Testis (tissue), 3 donors: ENCODE data around the gene EFEMP1. TPM values are rescaled to one million over a fixed set of nuclear protein-coding genes. Genes with fewer than 3 reads are reported as not detected.

ENCODE experiments used
- DNase-seq: peaks from one replicate; pipeline ENCODE4 v3.0.0-alpha.2; 2019
- H3K27ac ChIP-seq, 2 donors: fragments of 200-600 bp; sonication (generic); one replicate each; pipeline ENCODE4 v1.5.1; 2019
- H3K27me3 ChIP-seq: fragments of 200-600 bp; sonication (generic); one replicate; pipeline ENCODE4 v1.5.1; 2019
- H3K36me3 ChIP-seq: fragments of 200-600 bp; sonication (generic); one replicate; pipeline ENCODE4 v1.5.1; 2017; ENCODE audit warnings: low read depth; ENCODE audit errors: missing control alignments
- H3K4me1 ChIP-seq: fragments of 200-600 bp; sonication (generic); one replicate; pipeline ENCODE4 v1.5.1; 2019
- H3K4me3 ChIP-seq, 2 donors: fragments of 200-600 bp; sonication (generic); one replicate each; pipeline ENCODE4 v1.5.1; 2017 to 2019
- H3K9me3 ChIP-seq: fragments of 200-600 bp; sonication (generic); one replicate; pipeline ENCODE4 v1.5.1; 2017
- POLR2A ChIP-seq: fragments of 450-650 bp; IDR thresholded peaks from one replicate; pipeline ENCODE4 v1.6.1; 2017; ENCODE audit warnings: antibody characterized with exemption, mild to moderate bottlenecking, moderate library complexity
- WGBS, 2 donors: methylation state at CpG; one replicate each; pipeline ENCODE4 v1.1.5; 2018; 5-methylcytosine and 5-hydroxymethylcytosine counted together
- intact Hi-C: fragments of 100-400 bp; cut with DNase I; formaldehyde crosslinking; loops from one replicate; pipeline ENCODE4 v1.15.1; 2023; ENCODE audit warnings: low total_unique reads
- polyA plus RNA-seq: library from polyadenylated mRNA; stranded (reverse); fragments of 350-450 nt; fragmentation: Illumina TruSeq; extraction: RNeasy Lipid Tissue Mini Kit (QIAGEN cat#74804); gene quantifications from one replicate; pipeline ENCODE4 v1.2.3, GENCODE V29; 2014; ENCODE audit warnings: low read depth, low replicate concordance; ENCODE audit not compliant: insufficient read depth
- total RNA-seq, 2 donors: library from RNA; depleted of rRNA; stranded (reverse); fragments of >200 nt; gene quantifications; one replicate each; pipeline ENCODE4 v1.2.3, GENCODE V29; 2016
- TF ChIP-seq, protein P1 (sequence below), 3 experiments: fragments of 450-650 bp in 2 of 3; fragments of 200-600 bp in 1 of 3; sonication (generic) in 1 of 3; IDR thresholded peaks; one replicate each; pipeline ENCODE4 v1.5.1; 2016 to 2019; ENCODE audit warnings: antibody characterized with exemption in 3 of 3, mild to moderate bottlenecking in 2 of 3, moderate library complexity in 1 of 3

Gene EFEMP1
- total and polyA plus RNA-seq, 3 donors from 2014 or later: 2.4 to 74.0 (median 8.6) TPM

GRCh38 chr2:55957142-55957541 is 33.6 kb upstream of the EFEMP1 start:
- TF ChIP-seq POLR2A: no peak
- TF ChIP-seq, protein P1, sequence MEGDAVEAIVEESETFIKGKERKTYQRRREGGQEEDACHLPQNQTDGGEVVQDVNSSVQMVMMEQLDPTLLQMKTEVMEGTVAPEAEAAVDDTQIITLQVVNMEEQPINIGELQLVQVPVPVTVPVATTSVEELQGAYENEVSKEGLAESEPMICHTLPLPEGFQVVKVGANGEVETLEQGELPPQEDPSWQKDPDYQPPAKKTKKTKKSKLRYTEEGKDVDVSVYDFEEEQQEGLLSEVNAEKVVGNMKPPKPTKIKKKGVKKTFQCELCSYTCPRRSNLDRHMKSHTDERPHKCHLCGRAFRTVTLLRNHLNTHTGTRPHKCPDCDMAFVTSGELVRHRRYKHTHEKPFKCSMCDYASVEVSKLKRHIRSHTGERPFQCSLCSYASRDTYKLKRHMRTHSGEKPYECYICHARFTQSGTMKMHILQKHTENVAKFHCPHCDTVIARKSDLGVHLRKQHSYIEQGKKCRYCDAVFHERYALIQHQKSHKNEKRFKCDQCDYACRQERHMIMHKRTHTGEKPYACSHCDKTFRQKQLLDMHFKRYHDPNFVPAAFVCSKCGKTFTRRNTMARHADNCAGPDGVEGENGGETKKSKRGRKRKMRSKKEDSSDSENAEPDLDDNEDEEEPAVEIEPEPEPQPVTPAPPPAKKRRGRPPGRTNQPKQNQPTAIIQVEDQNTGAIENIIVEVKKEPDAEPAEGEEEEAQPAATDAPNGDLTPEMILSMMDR (IDR thresholded peaks at IDR 0.05): no peak
- Histone ChIP-seq H3K36me3 (no peaks in the 10 kb centered on the region), H3K4me3 (no peak overlapping the region), H3K27me3 (no peaks in the 10 kb centered on the region), H3K9me3 (no peaks in the 10 kb centered on the region), H3K4me1 (no peaks in the 10 kb centered on the region), H3K27ac (no peak overlapping the region)
- intact Hi-C loops: no loop called here
- DNase-seq: no peak
- WGBS, 2 donors: 84 to 94% methylated on average over 3 of the region's 3 CpGs

- Histone ChIP-seq H3K4me1 (no peaks in the 10 kb centered on the region), H3K4me3 (no peak overlapping the region), H3K27me3 (no peaks in the 10 kb centered on the region), H3K27ac (no peak overlapping the region), H3K36me3 (no peaks in the 10 kb centered on the region), H3K9me3 (no peaks in the 10 kb centered on the region)
- no peak for DNase-seq
- TF ChIP-seq POLR2A: no peak
- TF ChIP-seq, protein P1 (IDR thresholded peaks at IDR 0.05): no peak
- WGBS, 2 donors: 78 to 79% methylated on average over 4 of the region's 4 CpGs
- intact Hi-C loops: no loop called here
These were observed 30.9 kb upstream of the EFEMP1 start for GRCh38 chr2:55954306-55955035.

- no peaks in the 10 kb centered on the region for H3K4me1 ChIP-seq
- no peak for DNase-seq
- H3K36me3 ChIP-seq: no peaks in the 10 kb centered on the region
- no peak overlapping the region for H3K4me3 ChIP-seq
- H3K27ac ChIP-seq: no peak overlapping the region
- 46 to 58% methylated on average over 4 of the region's 4 CpGs for WGBS, 2 donors
- no peaks in the 10 kb centered on the region for H3K27me3 ChIP-seq
- intact Hi-C loops: no loop called here
- TF ChIP-seq, protein P1 (IDR thresholded peaks at IDR 0.05): no peak
- TF ChIP-seq POLR2A: no peak
- no peaks in the 10 kb centered on the region for H3K9me3 ChIP-seq
These were observed 28.8 kb upstream of the EFEMP1 start for GRCh38 chr2:55952415-55952814.

DNA sequence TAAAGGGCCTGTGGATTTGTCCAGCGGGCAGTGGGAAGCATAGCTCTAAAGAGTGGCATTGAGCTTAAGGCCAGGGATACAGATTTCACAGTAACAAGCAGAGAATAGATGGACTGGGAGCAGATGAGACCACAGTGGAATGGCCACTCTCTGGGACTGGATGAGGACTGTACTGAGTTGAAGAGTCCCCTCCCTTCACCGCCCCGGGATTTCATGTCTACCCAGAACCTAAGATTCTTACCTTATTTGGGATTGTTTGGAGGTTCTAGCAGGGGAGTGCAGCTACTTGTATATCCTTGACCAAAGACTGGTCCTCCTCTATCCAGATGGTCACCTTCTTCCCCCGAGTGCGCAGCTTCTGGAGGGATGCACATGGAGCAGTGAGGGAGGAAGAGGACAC is 28.0 kb upstream of the EFEMP1 start:
- H3K4me1 ChIP-seq: no peaks in the 10 kb centered on the region
- WGBS, 2 donors: 93 to 98% methylated on average over 5 of the region's 5 CpGs
- no peaks in the 10 kb centered on the region for H3K9me3 ChIP-seq
- no peaks in the 10 kb centered on the region for H3K27me3 ChIP-seq
- intact Hi-C loops: no loop called here
- no peak for DNase-seq
- no peak overlapping the region for H3K27ac ChIP-seq
- H3K4me3 ChIP-seq: no peak overlapping the region
- no peaks in the 10 kb centered on the region for H3K36me3 ChIP-seq
- TF ChIP-seq, protein P1 (IDR thresholded peaks at IDR 0.05): no peak
- no peak for TF ChIP-seq POLR2A

DNA sequence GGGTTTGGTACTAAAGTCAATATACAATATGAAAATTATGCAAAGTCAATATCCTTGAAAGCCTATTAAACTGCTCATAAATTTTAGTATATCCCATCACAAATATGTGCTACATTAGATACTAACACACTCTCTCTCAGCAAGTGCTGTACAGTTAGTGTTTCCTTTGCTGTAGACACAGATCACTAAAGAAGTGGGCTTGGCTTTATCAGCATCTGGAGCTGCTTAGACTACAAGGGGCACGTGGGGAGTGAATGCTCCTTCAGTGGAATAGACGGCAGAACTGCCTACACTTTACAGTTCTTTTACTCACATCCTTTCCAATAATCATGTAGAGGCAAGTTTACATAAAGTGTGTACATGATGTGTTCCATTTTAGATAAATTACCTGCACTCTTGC is 26.0 kb upstream of the EFEMP1 start:
- intact Hi-C loops: no loop called here
- Histone ChIP-seq H3K9me3 (no peaks in the 10 kb centered on the region), H3K36me3 (no peaks in the 10 kb centered on the region)

More for the DNA sequence above, 26.0 kb upstream of the EFEMP1 start:
- no peak for DNase-seq
- no peak overlapping the region for H3K27ac ChIP-seq
- no peaks in the 10 kb centered on the region for H3K4me1 ChIP-seq
- 52 to 63% methylated on average over 2 of the region's 2 CpGs for WGBS, 2 donors
- no peaks in the 10 kb centered on the region for H3K27me3 ChIP-seq
- TF ChIP-seq POLR2A: no peak
- TF ChIP-seq, protein P1 (IDR thresholded peaks at IDR 0.05): no peak
- H3K4me3 ChIP-seq: no peak overlapping the region
